Spleen (tissue), 11 donors: ENCODE results near the gene FAM47B. TPM values are rescaled to one million over a fixed set of nuclear protein-coding genes. Genes with fewer than 3 reads are reported as not detected.

Experiments
- DNase-seq: peaks from one replicate; pipeline ENCODE4 v3.0.0-alpha.2; 2020
- H3K27ac ChIP-seq, 8 donors: fragments of 200-600 bp; sonication (generic) in 7 of 8; 1 replicate in 4 of 8; 2 replicates in 4 of 8; pipeline versions ENCODE4 v1.5.0 to v1.8.0; 2016 to 2021; ENCODE audit warnings: inconsistent platforms in 4 of 8, mild to moderate bottlenecking in 4 of 8, moderate library complexity in 1 of 8
- H3K27me3 ChIP-seq, 7 donors: fragments of 200-600 bp; sonication (generic) in 6 of 7; replicated peaks in 1 of 7; 1 replicate in 4 of 7; 2 replicates in 3 of 7; pipeline versions ENCODE4 v1.5.0 to v1.8.0; 2016 to 2021; ENCODE audit warnings: inconsistent platforms in 3 of 7, mild to moderate bottlenecking in 1 of 7
- H3K36me3 ChIP-seq, 6 donors: fragments of 200-600 bp; sonication (generic) in 5 of 6; 1 replicate in 4 of 6; 2 replicates in 2 of 6; pipeline versions ENCODE4 v1.5.0 to v1.8.0; 2016 to 2021; ENCODE audit warnings: inconsistent platforms in 2 of 6
- H3K4me1 ChIP-seq, 6 donors: fragments of 200-600 bp; sonication (generic) in 5 of 6; 1 replicate in 3 of 6; 2 replicates in 3 of 6; pipeline versions ENCODE4 v1.5.0 to v1.8.0; 2016 to 2021; ENCODE audit warnings: inconsistent platforms in 3 of 6
- H3K4me3 ChIP-seq, 8 donors: fragments of 200-600 bp; sonication (generic) in 7 of 8; 1 replicate in 4 of 8; 2 replicates in 4 of 8; pipeline versions ENCODE4 v1.5.0 to v1.8.0; 2016 to 2021; ENCODE audit warnings: inconsistent platforms in 4 of 8, mild to moderate bottlenecking in 4 of 8, moderate library complexity in 2 of 8
- H3K9me3 ChIP-seq, 8 donors: fragments of 200-600 bp; sonication (generic) in 7 of 8; 1 replicate in 4 of 8; 2 replicates in 4 of 8; pipeline versions ENCODE4 v1.5.0 to v1.8.0; 2016 to 2021; ENCODE audit warnings: inconsistent platforms in 4 of 8
- CTCF ChIP-seq, 11 experiments: fragments of 200-600 bp in 7 of 11; fragments of 450-650 bp in 4 of 11; sonication (generic) in 4 of 11; IDR thresholded peaks in 8 of 11; conservative IDR thresholded peaks in 3 of 11; 1 replicate in 7 of 11; 2 replicates in 4 of 11; pipeline versions ENCODE4 v1.4.0 to v1.8.0; 2016 to 2021; ENCODE audit warnings: antibody characterized with exemption in 11 of 11, inconsistent platforms in 4 of 11, mild to moderate bottlenecking in 1 of 11
- POLR2A ChIP-seq, 3 donors: fragments of 450-650 bp; IDR thresholded peaks; one replicate each; pipeline ENCODE4 v1.5.1; 2017; ENCODE audit warnings: antibody characterized with exemption in 3 of 3, mild to moderate bottlenecking in 1 of 3
- POLR2AphosphoS5 ChIP-seq, 3 donors: sonication (generic); formaldehyde crosslinking; IDR thresholded peaks; one replicate each; pipeline ENCODE4 v1.5.1; 2017; ENCODE audit warnings: antibody characterized with exemption in 3 of 3
- WGBS, 5 donors: extraction: QIAGEN DNeasy Blood & Tissue Kit in 3 of 5; methylation state at CpG; one replicate each; pipeline versions ENCODE4 v1.1.5 to v1.1.7; 2013 to 2018; 5-methylcytosine and 5-hydroxymethylcytosine counted together
- intact Hi-C: fragments of 100-400 bp; cut with DNase I; formaldehyde crosslinking; loops from one replicate; pipeline ENCODE4 v1.15.0; 2023; ENCODE audit warnings: low total_unique reads
- polyA plus RNA-seq, 3 donors: library from polyadenylated mRNA; stranded (reverse); fragments of 200-250 nt; gene quantifications; one replicate each; pipeline ENCODE4 v1.2.1, GENCODE V29; 2013
- total RNA-seq, 7 donors: library from RNA; depleted of rRNA in 3 of 7; stranded (reverse); fragments of >200 nt in 3 of 7; fragmentation: NEBNext Ultra II Directional in 4 of 7; extraction: Animal tissue kit (Norgen Biotek cat#: 25700) in 4 of 7; gene quantifications; one replicate each; pipeline versions ENCODE4 v1.1.0 to v1.2.1, GENCODE V29; 2016 to 2021
- donor health status: healthy with polysubstance abuse.
- donor health status: DM: no; HTN: no; CAD: no; lungs with moderate emphysema.
- donor health status: DM: no; HTN: no; CAD: no.
- donor health status: Bipolar disorder and iron deficiency.
- donor health status: healthy.
- donor health status: DM: no; HTN: no; CAD: no.
- donor health status: DM: yes; HTN: yes; CAD: no.

FAM47B gene
- total and polyA plus RNA-seq, 10 donors = not detected

DNA sequence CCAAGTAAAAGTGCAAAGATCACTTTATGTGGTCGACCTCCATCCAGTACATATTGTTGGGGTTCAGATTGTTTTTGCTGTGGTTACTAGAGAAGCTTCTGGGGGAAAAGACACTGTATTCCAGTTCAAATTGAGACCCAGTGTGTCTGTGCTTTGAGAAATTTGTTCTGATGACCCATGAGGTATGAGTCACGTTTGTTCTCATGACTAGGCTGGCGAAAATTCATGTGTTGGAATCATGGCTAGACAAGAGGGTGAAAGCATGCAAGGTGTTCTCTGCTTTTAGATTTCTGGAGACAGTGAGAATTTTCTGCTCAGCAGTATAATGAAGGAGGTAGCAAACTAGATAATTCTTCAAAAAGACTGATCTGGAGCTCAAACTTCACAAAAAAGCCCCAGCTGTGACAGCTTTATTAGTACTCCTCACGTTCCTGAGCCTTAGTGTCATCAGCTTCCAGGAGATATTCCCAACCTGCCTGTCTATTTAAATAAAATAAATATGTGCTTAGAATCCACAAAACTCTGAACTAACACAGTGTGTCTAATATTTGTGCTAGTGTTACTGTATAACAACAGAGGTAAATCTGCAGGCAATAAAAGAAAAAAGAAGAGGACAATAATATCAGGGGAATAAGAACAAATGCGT lies 24.4 kb upstream of the FAM47B start:
- WGBS, 5 donors = 27 to 73% (median 60%) methylated on average over 5 of the region's 5 CpGs
- Histone ChIP-seq H3K36me3 (no peaks in the 10 kb centered on the region), H3K27ac (no peak overlapping the region), H3K4me3 (no peak overlapping the region), H3K27me3 (peaks cover 0 to 3% (median 0%) of the 10 kb centered on the region in 7 donors), H3K4me1 (no peaks in the 10 kb centered on the region), H3K9me3 (no peaks in the 10 kb centered on the region)
- intact Hi-C loops = no loop called here
- TF ChIP-seq POLR2AphosphoS5 (IDR thresholded peaks at IDR 0.05) (no peak), POLR2A (IDR thresholded peaks at IDR 0.05) (no peak), CTCF (IDR thresholded peaks at IDR 0.05 in 8 of 11, conservative IDR thresholded peaks at IDR 0.05 in 3 of 11) (no peak)
- DNase-seq = no peak

- intact Hi-C loops = no loop called here
These were observed 23.7 kb upstream of the FAM47B start for GRCh38 chrX:34918856-34919255.

GRCh38 chrX:34927866-34928265 lies 14.7 kb upstream of the FAM47B start:
- intact Hi-C loops = no loop called here

More at GRCh38 chrX:34918856-34919255, 23.7 kb upstream of the FAM47B start:
- 38 to 54% (median 46%) methylated on average over 1 of the region's 1 CpG for WGBS, 5 donors
- TF ChIP-seq POLR2AphosphoS5 (IDR thresholded peaks at IDR 0.05) (no peak), POLR2A (IDR thresholded peaks at IDR 0.05) (no peak), CTCF (IDR thresholded peaks at IDR 0.05 in 8 of 11, conservative IDR thresholded peaks at IDR 0.05 in 3 of 11) (no peak)
- H3K27ac ChIP-seq = no peak overlapping the region
- peaks cover 0 to 3% (median 0%) of the 10 kb centered on the region in 7 donors for H3K27me3 ChIP-seq
- no peaks in the 10 kb centered on the region for H3K9me3 ChIP-seq
- H3K4me1 ChIP-seq = no peaks in the 10 kb centered on the region
- no peaks in the 10 kb centered on the region for H3K36me3 ChIP-seq
- H3K4me3 ChIP-seq = no peak overlapping the region
- DNase-seq = no peak

More at GRCh38 chrX:34927866-34928265, 14.7 kb upstream of the FAM47B start:
- Histone ChIP-seq H3K4me1 (no peaks in the 10 kb centered on the region), H3K9me3 (no peaks in the 10 kb centered on the region), H3K4me3 (no peak overlapping the region), H3K27me3 (no peaks in the 10 kb centered on the region), H3K27ac (no peak overlapping the region), H3K36me3 (no peaks in the 10 kb centered on the region)
- 49 to 88% (median 74%) methylated on average over 2 of the region's 2 CpGs for WGBS, 5 donors
- TF ChIP-seq POLR2A (IDR thresholded peaks at IDR 0.05) (no peak), CTCF (IDR thresholded peaks at IDR 0.05 in 8 of 11, conservative IDR thresholded peaks at IDR 0.05 in 3 of 11) (no peak), POLR2AphosphoS5 (IDR thresholded peaks at IDR 0.05) (no peak)
- no peak for DNase-seq
